ENCODE measurements around the gene GNB5.

The GNB5 gene

GRCh38 chr15:52186651-52187486, 4.3 kb downstream of the GNB5 start:
- H3K79me2 ChIP-seq, result no peaks in the 10 kb centered on the region
- no peaks in the 10 kb centered on the region for H3K9me3 ChIP-seq (ENCODE audit: control insufficient read depth, low read length)
- H3K9ac ChIP-seq, result no peak overlapping the region
- TF ChIP-seq CTCF (IDR thresholded peaks at IDR 0.05), result no peak
- no peaks in the 10 kb centered on the region for H3K4me1 ChIP-seq
- H3K4me3 ChIP-seq (ENCODE audit: low read depth, low read length), result no peak overlapping the region
- no peaks in the 10 kb centered on the region for H3K36me3 ChIP-seq (ENCODE audit: control insufficient read depth, insufficient read depth, low read length)
- H3K27ac ChIP-seq, result no peak overlapping the region
- no peak overlapping the region for H2AFZ ChIP-seq
- H3K27me3 ChIP-seq (ENCODE audit: control insufficient read depth, insufficient read depth, low read length), result no peaks in the 10 kb centered on the region
- no peak overlapping the region for H3K4me2 ChIP-seq (ENCODE audit: low read length)

DNA sequence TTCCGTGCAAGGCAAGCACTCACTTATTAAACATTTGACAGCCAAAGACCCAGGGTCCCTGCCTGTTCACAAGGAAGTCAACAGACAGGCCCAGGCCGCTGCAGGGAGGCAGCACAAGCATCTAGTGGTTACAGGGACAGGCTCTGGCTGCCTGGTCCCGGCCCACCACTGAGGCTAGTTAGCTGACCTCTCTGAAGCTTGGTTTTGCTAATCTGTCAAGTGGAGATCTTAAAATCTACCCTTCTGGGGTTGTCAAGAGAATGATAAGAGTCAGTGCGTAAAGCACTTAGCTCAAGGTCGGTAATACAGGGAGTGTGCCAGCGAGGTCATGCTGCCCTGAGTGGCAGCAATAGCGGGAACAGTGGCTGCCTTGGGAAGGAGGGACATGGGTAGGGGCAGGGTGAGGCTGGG, 6.0 kb downstream of the GNB5 start:
- Histone ChIP-seq H3K79me2 (no peaks in the 10 kb centered on the region), H3K36me3 (ENCODE audit: control insufficient read depth, insufficient read depth, low read length) (no peaks in the 10 kb centered on the region), H2AFZ (no peak overlapping the region), H3K9me3 (ENCODE audit: control insufficient read depth, low read length) (no peaks in the 10 kb centered on the region), H3K9ac (no peak overlapping the region), H3K4me1 (no peaks in the 10 kb centered on the region), H3K27ac (no peak overlapping the region), H3K27me3 (ENCODE audit: control insufficient read depth, insufficient read depth, low read length) (no peaks in the 10 kb centered on the region), H3K4me2 (ENCODE audit: low read length) (no peak overlapping the region), H3K4me3 (ENCODE audit: low read depth, low read length) (no peak overlapping the region)
- TF ChIP-seq CTCF (IDR thresholded peaks at IDR 0.05), result no peak

GRCh38 chr15:52184721-52185120, 6.5 kb downstream of the GNB5 start:
- TF ChIP-seq CTCF (IDR thresholded peaks at IDR 0.05), result no peak
- H2AFZ ChIP-seq, result no peak overlapping the region
- H3K27ac ChIP-seq, result no peak overlapping the region
- H3K9ac ChIP-seq, result no peak overlapping the region
- no peaks in the 10 kb centered on the region for H3K4me1 ChIP-seq
- no peaks in the 10 kb centered on the region for H3K36me3 ChIP-seq (ENCODE audit: control insufficient read depth, insufficient read depth, low read length)
- no peaks in the 10 kb centered on the region for H3K27me3 ChIP-seq (ENCODE audit: control insufficient read depth, insufficient read depth, low read length)
- no peak overlapping the region for H3K4me2 ChIP-seq (ENCODE audit: low read length)
- no peaks in the 10 kb centered on the region for H3K9me3 ChIP-seq (ENCODE audit: control insufficient read depth, low read length)
- no peak overlapping the region for H3K4me3 ChIP-seq (ENCODE audit: low read depth, low read length)
- H3K79me2 ChIP-seq, result no peaks in the 10 kb centered on the region

- Histone ChIP-seq H2AFZ (no peak overlapping the region), H3K27me3 (ENCODE audit: control insufficient read depth, insufficient read depth, low read length) (no peaks in the 10 kb centered on the region), H3K36me3 (ENCODE audit: control insufficient read depth, insufficient read depth, low read length) (no peaks in the 10 kb centered on the region), H3K9ac (no peak overlapping the region), H3K4me2 (ENCODE audit: low read length) (no peak overlapping the region), H3K79me2 (no peaks in the 10 kb centered on the region), H3K27ac (no peak overlapping the region), H3K4me1 (no peaks in the 10 kb centered on the region), H3K9me3 (ENCODE audit: control insufficient read depth, low read length) (no peaks in the 10 kb centered on the region), H3K4me3 (ENCODE audit: low read depth, low read length) (no peak overlapping the region)
- peak; percentile 13 for TF ChIP-seq CTCF (IDR thresholded peaks at IDR 0.05)
Observed at GRCh38 chr15:52183562-52184173, 7.5 kb downstream of the GNB5 start.
